ENCODE measurements around the gene PDZRN3. TPM values are rescaled to one million over a fixed set of nuclear protein-coding genes. Genes with fewer than 3 reads are reported as not detected.

Gene PDZRN3
- total RNA-seq, 1 experiment from 2014 or later, result not detected

DNA sequence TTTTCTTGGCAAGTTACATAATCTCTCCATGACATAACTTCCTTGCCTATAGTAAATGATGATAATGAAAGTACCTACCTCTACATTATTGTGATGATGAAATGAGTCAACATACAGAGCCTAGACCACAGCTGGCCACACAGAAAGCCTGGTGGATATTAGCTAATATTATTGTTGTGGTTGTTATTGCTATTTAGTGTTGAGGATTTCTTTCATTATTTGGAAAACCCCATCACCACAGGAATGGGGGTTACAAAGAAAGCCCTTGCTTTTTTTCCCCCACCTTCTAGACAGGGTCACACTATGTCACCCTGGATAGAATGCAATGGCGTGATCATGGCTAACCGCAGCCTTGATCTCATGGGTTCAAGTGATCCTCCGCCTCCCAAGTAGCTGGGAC lies 125.0 kb downstream of the PDZRN3 start:
- Histone ChIP-seq H3K27me3 (ENCODE audit: control insufficient read depth, insufficient read depth, low read length) (no peaks in the 10 kb centered on the region; the same call in 1 of the 2 replicates), H3K4me3 (ENCODE audit: low read depth in 2 of 2, low read length in 2 of 2) (no peak overlapping the region), H3K4me1 (ENCODE audit: control insufficient read depth, insufficient read depth, low read length) (no peaks in the 10 kb centered on the region), H3K27ac (ENCODE audit: low read length) (no peak overlapping the region), H3K36me3 (ENCODE audit: control insufficient read depth, insufficient read depth, low read length) (no peaks in the 10 kb centered on the region), H3K9me3 (ENCODE audit: control insufficient read depth, insufficient read depth, low read depth, low read length) (no peaks in the 10 kb centered on the region)
- ATAC-seq, result no peak
- TF ChIP-seq, protein P1, sequence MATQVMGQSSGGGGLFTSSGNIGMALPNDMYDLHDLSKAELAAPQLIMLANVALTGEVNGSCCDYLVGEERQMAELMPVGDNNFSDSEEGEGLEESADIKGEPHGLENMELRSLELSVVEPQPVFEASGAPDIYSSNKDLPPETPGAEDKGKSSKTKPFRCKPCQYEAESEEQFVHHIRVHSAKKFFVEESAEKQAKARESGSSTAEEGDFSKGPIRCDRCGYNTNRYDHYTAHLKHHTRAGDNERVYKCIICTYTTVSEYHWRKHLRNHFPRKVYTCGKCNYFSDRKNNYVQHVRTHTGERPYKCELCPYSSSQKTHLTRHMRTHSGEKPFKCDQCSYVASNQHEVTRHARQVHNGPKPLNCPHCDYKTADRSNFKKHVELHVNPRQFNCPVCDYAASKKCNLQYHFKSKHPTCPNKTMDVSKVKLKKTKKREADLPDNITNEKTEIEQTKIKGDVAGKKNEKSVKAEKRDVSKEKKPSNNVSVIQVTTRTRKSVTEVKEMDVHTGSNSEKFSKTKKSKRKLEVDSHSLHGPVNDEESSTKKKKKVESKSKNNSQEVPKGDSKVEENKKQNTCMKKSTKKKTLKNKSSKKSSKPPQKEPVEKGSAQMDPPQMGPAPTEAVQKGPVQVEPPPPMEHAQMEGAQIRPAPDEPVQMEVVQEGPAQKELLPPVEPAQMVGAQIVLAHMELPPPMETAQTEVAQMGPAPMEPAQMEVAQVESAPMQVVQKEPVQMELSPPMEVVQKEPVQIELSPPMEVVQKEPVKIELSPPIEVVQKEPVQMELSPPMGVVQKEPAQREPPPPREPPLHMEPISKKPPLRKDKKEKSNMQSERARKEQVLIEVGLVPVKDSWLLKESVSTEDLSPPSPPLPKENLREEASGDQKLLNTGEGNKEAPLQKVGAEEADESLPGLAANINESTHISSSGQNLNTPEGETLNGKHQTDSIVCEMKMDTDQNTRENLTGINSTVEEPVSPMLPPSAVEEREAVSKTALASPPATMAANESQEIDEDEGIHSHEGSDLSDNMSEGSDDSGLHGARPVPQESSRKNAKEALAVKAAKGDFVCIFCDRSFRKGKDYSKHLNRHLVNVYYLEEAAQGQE (IDR thresholded peaks at IDR 0.05; ENCODE audit: insufficient read depth in 1 of 2, low read depth in 2 of 2, low read length in 1 of 2), result no peak
- TF ChIP-seq POLR2AphosphoS5 (IDR thresholded peaks at IDR 0.05; ENCODE audit: low read depth, low read length) (no peak), SIN3A (IDR thresholded peaks at IDR 0.05; ENCODE audit: borderline replicate concordance, insufficient read depth, low read depth, low read length) (no peak), TCF7L2 (IDR thresholded peaks at IDR 0.05; ENCODE audit: low read depth, low read length) (no peak)
- TF ChIP-seq, protein P2, sequence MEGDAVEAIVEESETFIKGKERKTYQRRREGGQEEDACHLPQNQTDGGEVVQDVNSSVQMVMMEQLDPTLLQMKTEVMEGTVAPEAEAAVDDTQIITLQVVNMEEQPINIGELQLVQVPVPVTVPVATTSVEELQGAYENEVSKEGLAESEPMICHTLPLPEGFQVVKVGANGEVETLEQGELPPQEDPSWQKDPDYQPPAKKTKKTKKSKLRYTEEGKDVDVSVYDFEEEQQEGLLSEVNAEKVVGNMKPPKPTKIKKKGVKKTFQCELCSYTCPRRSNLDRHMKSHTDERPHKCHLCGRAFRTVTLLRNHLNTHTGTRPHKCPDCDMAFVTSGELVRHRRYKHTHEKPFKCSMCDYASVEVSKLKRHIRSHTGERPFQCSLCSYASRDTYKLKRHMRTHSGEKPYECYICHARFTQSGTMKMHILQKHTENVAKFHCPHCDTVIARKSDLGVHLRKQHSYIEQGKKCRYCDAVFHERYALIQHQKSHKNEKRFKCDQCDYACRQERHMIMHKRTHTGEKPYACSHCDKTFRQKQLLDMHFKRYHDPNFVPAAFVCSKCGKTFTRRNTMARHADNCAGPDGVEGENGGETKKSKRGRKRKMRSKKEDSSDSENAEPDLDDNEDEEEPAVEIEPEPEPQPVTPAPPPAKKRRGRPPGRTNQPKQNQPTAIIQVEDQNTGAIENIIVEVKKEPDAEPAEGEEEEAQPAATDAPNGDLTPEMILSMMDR (IDR thresholded peaks at IDR 0.05), result no peak
- BruUV-seq (replicated peaks), result no TSS peak
- no peak for DNase-seq (ENCODE audit: low read depth, low spot score)
- in situ Hi-C loops (cut with HindIII; ENCODE audit: low pct_unique_long_range_greater_than_20kb, low sequenced_read_pairs) (no loop called here), intact Hi-C loops (cut with micrococcal nuclease; ENCODE audit: unreplicated experiment) (no loop called here)
- ChIA-PET CTCF (no interaction called here), POLR2A (no interaction called here)

DNA sequence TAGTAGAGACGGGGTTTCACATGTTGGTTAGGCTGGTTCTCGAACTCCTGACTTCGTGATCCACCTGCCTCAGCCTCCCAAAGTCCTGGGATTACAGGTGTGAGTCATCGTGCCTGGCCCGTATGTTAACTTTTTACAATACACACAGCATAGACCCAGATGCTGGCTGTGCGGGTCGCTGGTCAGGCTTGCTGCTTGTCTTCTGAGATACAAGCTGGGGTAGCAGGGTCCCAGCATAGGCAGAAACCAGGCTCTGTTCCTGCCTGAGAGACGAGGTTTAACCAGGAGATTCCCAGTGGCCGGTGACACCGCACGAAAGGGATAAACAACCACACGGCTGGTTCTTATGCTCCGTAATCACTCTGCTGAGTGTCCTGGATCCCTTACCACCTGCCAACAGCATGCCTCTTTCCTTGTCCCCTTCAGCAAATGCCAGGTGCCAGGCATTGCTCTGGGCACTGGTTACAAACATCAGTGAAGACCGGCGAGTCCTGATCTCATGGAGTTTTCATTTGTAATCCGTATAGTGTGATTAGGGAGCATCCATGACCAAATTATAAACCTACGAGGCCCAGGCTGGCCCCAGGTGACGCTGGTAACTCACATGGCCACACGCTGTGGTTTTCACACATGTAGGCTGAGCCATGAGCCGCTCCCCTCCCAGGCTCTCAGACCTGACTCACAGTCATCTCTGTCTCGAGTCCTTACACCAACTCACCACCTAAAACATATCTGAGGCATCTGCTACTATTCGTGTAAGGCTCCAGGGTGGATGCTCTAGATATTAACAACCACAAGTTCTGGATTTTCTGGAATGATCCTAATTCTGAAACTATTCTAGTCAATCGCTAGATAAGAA lies 125.7 kb downstream of the PDZRN3 start:
- no peak for TF ChIP-seq TCF7L2 (IDR thresholded peaks at IDR 0.05; ENCODE audit: low read depth, low read length)
- no peak for TF ChIP-seq SIN3A (IDR thresholded peaks at IDR 0.05; ENCODE audit: borderline replicate concordance, insufficient read depth, low read depth, low read length)
- TF ChIP-seq, protein P2 (IDR thresholded peaks at IDR 0.05), result no peak
- TF ChIP-seq, protein P1 (IDR thresholded peaks at IDR 0.05; ENCODE audit: insufficient read depth in 1 of 2, low read depth in 2 of 2, low read length in 1 of 2), result no peak
- TF ChIP-seq POLR2AphosphoS5 (IDR thresholded peaks at IDR 0.05; ENCODE audit: low read depth, low read length), result no peak
- H3K4me3 ChIP-seq (ENCODE audit: low read depth in 2 of 2, low read length in 2 of 2), result no peak overlapping the region
- no TSS peak for BruUV-seq (replicated peaks)
- ChIA-PET CTCF (no interaction called here), POLR2A (no interaction called here)
- intact Hi-C loops (cut with micrococcal nuclease; ENCODE audit: unreplicated experiment), result no loop called here
- H3K27ac ChIP-seq (ENCODE audit: low read length), result no peak overlapping the region
- ATAC-seq, result no peak
- in situ Hi-C loops (cut with HindIII; ENCODE audit: low pct_unique_long_range_greater_than_20kb, low sequenced_read_pairs), result no loop called here
- H3K36me3 ChIP-seq (ENCODE audit: control insufficient read depth, insufficient read depth, low read length), result no peaks in the 10 kb centered on the region
- DNase-seq (ENCODE audit: low read depth, low spot score), result no peak
- H3K27me3 ChIP-seq (ENCODE audit: control insufficient read depth, insufficient read depth, low read length), result no peaks in the 10 kb centered on the region; the same call in 1 of the 2 replicates
- H3K9me3 ChIP-seq (ENCODE audit: control insufficient read depth, insufficient read depth, low read depth, low read length), result no peaks in the 10 kb centered on the region
- no peaks in the 10 kb centered on the region for H3K4me1 ChIP-seq (ENCODE audit: control insufficient read depth, insufficient read depth, low read length)
